Measurements from ENCODE around the gene KDSR.
A peak's percentile ranks its signal among the peaks of the same experiment; 100 is the strongest.

KDSR gene

GRCh38 chr18:63346031-63346430 is 21.0 kb downstream of the KDSR start:
- TF ChIP-seq GATA3 (IDR thresholded peaks at IDR 0.05; ENCODE audit: low read depth, low read length) (no peak), GATA2 (IDR thresholded peaks at IDR 0.05; ENCODE audit: low read depth, low read length) (no peak)

- no peak for TF ChIP-seq GATA2 (IDR thresholded peaks at IDR 0.05; ENCODE audit: low read depth, low read length)
- TF ChIP-seq GATA3 (IDR thresholded peaks at IDR 0.05; ENCODE audit: low read depth, low read length) = no peak
Observed at GRCh38 chr18:63344918-63345317, 22.1 kb downstream of the KDSR start.

GRCh38 chr18:63344263-63344662 is 22.7 kb downstream of the KDSR start:
- TF ChIP-seq GATA2 (IDR thresholded peaks at IDR 0.05; ENCODE audit: low read depth, low read length) = no peak
- TF ChIP-seq GATA3 (IDR thresholded peaks at IDR 0.05; ENCODE audit: low read depth, low read length) = no peak

GRCh38 chr18:63342206-63342605 is 24.8 kb downstream of the KDSR start:
- TF ChIP-seq GATA2 (IDR thresholded peaks at IDR 0.05; ENCODE audit: low read depth, low read length) (no peak), GATA3 (IDR thresholded peaks at IDR 0.05; ENCODE audit: low read depth, low read length) (no peak)

GRCh38 chr18:63339920-63340484 is 27.0 kb downstream of the KDSR start:
- TF ChIP-seq GATA2 (IDR thresholded peaks at IDR 0.05; ENCODE audit: low read depth, low read length) = no peak
- no peak for TF ChIP-seq GATA3 (IDR thresholded peaks at IDR 0.05; ENCODE audit: low read depth, low read length)

- no peak for TF ChIP-seq GATA2 (IDR thresholded peaks at IDR 0.05; ENCODE audit: low read depth, low read length)
- no peak for TF ChIP-seq GATA3 (IDR thresholded peaks at IDR 0.05; ENCODE audit: low read depth, low read length)
Observed at GRCh38 chr18:63336366-63337099, 30.5 kb downstream of the KDSR start.

GRCh38 chr18:63331105-63331504 is 35.9 kb downstream of the KDSR start:
- TF ChIP-seq GATA3 (IDR thresholded peaks at IDR 0.05; ENCODE audit: low read depth, low read length) (no peak), GATA2 (IDR thresholded peaks at IDR 0.05; ENCODE audit: low read depth, low read length) (no peak)

- TF ChIP-seq GATA3 (IDR thresholded peaks at IDR 0.05; ENCODE audit: low read depth, low read length) (no peak), GATA2 (IDR thresholded peaks at IDR 0.05; ENCODE audit: low read depth, low read length) (no peak)
Observed at GRCh38 chr18:63329431-63330145, 37.4 kb downstream of the KDSR start.

GRCh38 chr18:63326011-63326410 is 41.0 kb downstream of the KDSR start:
- no peak for TF ChIP-seq GATA3 (IDR thresholded peaks at IDR 0.05; ENCODE audit: low read depth, low read length)
- no peak for TF ChIP-seq GATA2 (IDR thresholded peaks at IDR 0.05; ENCODE audit: low read depth, low read length)

- TF ChIP-seq GATA3 (IDR thresholded peaks at IDR 0.05; ENCODE audit: low read depth, low read length) (no peak), GATA2 (IDR thresholded peaks at IDR 0.05; ENCODE audit: low read depth, low read length) (no peak)
Observed at GRCh38 chr18:63325086-63325686, 41.8 kb downstream of the KDSR start.

GRCh38 chr18:63322908-63323634 is 43.9 kb downstream of the KDSR start:
- no peak; the same call in 1 of the 2 replicates for TF ChIP-seq GATA3 (IDR thresholded peaks at IDR 0.05; ENCODE audit: low read depth, low read length)
- TF ChIP-seq GATA2 (IDR thresholded peaks at IDR 0.05; ENCODE audit: low read depth, low read length) = peak; percentile 88

- no peak for TF ChIP-seq GATA3 (IDR thresholded peaks at IDR 0.05; ENCODE audit: low read depth, low read length)
- no peak for TF ChIP-seq GATA2 (IDR thresholded peaks at IDR 0.05; ENCODE audit: low read depth, low read length)
Observed at GRCh38 chr18:63322206-63322605, 44.8 kb downstream of the KDSR start.

- TF ChIP-seq GATA3 (IDR thresholded peaks at IDR 0.05; ENCODE audit: low read depth, low read length) = no peak
- TF ChIP-seq GATA2 (IDR thresholded peaks at IDR 0.05; ENCODE audit: low read depth, low read length) = no peak
Observed at GRCh38 chr18:63321291-63321690, 45.7 kb downstream of the KDSR start.

- TF ChIP-seq GATA2 (IDR thresholded peaks at IDR 0.05; ENCODE audit: low read depth, low read length) = no peak
- TF ChIP-seq GATA3 (IDR thresholded peaks at IDR 0.05; ENCODE audit: low read depth, low read length) = no peak
Observed at GRCh38 chr18:63320975-63321265, 46.1 kb downstream of the KDSR start.
